HG02943 (cell line): ENCODE results near the gene ATG16L1.

Experiments
- ATAC-seq: cut with Tn5 transposase; IDR thresholded peaks from one replicate; pipeline ENCODE4 v1.9.1; 2021; ENCODE audit warnings: mild to moderate bottlenecking, low read depth, moderate library complexity; ENCODE audit not compliant: unreplicated experiment

Gene ATG16L1

DNA sequence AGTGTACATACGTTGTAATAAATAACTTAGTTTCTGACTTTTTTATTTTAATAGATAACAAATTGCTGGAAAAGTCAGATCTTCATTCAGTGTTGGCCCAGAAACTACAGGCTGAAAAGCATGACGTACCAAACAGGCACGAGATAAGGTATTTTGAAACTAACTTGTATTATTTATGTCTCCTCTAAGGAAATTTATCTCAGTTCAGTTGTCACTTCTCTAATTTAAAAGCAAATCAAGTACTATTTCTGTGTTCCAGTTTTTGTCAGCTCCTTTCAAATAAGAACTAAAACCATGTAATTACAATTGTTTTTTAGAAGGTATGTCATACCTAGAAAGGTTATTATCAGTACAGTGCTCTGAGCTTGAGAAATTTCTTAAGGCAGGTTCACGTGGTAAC, 4.6 kb downstream of the ATG16L1 start:
- no peak for ATAC-seq

DNA sequence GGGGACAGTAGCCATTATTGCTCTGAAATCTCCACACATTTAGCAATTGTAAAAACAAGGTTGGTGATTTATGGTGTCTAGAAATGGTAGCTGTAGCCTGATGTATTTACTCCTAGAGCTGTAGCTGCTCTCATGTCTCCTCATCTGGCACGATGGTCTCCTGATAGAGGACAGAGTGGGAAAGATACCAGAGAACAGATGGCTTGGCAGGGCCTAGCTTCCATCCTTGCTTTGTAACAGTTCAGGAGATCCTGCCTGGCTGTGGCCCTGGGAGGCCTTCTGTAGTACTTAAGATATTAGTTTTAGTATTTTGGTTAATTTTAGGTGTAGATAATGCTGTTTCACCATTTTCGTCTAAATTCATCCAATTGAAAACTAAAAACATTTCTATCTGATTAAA, 6.7 kb downstream of the ATG16L1 start:
- ATAC-seq: no peak

DNA sequence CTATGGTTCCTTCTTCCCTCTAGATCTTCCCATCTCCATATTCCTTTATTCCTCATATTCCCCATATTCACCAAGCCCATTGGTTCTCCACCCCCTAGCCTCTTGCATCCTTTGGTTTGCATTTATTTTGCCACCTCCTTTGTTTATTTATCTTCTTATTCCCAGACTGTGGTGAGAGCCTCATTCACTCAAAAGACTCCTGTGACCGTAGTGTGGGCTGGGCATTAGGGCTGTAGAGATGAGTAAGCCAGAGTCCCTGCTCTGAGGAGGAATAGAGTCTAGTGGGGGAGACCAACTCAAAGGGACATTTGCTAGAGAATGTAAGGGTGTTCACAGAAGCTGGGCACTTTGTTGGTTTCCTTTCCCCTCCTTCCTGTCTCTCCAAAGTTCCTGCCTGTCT, 8.3 kb downstream of the ATG16L1 start:
- no peak for ATAC-seq

DNA sequence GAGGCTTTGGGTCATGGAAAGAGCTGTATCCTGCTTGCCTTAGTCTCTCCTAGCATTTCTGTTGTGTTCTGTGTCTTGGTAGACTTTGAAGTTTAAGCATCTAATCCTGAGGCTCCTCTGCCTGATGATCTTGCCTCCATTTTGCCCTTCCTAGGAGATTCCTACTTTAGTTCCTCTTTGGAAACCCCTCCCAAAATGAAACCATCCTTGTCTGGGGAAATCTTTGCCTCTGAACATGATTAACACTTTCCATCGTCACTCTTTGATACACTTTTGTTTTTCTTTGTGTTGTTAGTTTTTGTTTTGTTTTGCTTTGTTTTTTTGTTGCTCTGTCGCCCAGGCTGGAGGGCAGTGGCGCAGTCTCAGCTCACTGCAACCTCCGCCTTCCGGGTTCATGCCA, 9.2 kb downstream of the ATG16L1 start:
- no peak for ATAC-seq

DNA sequence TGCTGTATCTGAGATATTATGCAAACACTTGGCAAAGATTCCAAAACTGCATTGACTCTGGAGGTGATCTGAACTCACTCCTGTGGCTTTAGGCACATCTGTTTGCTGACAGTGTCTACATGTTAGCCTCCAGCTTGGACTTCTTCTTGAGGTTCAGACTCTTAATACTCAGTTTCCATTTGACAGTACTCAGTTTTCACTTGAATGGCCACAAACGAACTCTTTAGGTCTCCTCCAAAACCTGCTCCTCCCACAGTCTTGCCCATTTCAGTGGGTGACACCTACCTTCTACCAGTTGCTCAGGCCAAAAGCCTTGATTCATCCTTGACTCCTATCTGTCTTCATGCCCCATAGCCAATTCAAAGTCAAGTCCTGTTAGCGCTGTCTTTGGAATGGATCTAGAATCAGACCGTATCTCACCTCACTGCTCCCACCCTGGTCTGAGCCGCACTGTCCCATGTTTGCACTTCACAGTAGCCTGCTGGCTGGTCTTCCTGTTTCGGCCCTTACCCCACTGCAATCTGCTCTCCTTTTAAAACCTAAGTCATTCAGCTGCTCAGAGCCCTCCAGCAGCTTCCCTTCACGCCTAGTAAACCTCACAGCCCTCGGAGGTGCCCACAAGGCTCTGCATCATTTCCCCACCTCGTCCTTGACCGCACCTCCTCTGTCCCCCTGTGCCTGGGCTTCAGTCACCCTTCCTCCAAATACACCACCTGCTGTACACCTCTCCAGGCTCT, 10.5 kb downstream of the ATG16L1 start:
- no peak for ATAC-seq

DNA sequence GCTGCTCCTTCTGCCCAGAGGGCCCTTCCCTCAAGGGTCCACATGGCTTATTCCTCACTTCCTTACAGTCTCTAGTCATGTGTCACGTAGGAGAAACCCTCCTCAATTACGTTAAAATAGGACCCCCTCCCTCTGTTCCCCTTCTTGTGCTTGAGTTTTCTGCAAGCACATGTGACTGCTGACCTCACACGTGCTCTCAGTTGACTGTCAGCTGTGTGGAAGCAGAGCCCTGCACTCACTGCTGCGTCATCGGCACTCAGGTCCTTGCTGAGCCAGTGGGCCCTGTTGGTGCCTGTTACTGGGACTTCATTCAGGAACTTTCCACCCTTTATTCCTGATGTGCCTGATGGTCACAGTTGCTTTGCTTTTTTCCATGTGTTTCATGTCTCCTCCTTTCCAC, 11.1 kb downstream of the ATG16L1 start:
- no peak for ATAC-seq

DNA sequence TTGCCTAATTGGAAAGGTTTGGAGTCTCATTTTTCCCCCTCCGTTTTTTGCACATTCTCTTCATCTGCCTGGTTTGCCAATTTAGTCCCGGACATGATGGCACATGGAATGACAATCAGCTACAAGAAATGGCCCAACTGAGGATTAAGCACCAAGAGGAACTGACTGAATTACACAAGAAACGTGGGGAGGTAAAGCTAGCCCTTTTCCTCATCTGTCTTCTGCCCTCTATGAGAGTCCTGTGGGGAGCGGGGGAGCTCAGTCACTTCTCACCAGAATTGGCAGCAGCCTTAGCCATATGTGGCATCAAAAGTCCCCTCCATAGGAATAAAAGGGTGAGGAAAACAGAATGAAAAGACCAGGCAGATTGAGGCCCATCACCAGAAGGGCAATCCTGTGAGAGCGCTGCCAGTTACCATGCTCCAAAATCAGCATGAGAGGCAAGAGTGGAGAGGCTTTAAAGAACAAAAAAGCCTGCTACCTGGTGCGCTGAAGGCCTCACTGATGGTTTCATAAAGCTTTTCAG, 11.6 kb downstream of the ATG16L1 start:
- no peak for ATAC-seq

DNA sequence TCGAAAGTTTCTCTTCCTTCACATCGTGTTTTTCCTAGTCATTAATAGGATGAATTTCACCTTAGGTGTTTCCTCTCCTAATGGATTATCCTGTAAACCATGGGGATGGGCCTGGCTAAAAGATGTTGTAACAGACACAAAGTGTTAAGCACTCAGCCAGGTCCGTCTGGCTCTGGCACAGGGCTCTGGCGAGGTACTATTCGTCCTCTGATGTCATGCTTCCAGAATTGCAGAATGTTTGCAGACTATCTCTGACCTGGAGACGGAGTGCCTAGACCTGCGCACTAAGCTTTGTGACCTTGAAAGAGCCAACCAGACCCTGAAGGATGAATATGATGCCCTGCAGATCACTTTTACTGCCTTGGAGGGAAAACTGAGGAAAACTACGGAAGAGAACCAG, 13.2 kb downstream of the ATG16L1 start:
- no peak for ATAC-seq

DNA sequence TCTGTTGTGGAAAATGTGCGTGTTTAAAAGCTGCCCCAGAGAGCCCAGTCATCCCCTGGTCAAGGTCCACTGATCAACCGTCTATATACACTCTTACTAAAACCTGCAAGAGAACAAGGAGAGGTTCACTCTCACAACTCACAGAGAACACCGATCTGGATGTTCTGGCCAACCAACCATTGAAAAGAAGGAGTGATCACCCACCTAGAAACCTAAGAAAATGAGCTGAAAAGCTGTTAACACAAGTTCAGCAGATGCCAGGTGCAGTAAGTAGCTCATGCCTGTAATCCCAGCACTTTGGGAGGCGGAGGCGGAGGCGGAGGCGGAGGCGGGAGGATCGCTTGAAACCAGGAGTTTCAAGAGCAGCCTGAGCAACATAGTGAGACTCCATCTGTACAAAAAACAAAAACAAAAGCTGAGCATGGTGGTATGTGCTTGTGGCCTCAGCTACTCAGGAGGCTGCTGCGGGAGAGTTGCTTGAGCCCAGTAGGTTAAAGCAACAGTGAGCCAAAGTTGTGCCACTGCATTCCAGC, 14.5 kb downstream of the ATG16L1 start:
- no peak for ATAC-seq

DNA sequence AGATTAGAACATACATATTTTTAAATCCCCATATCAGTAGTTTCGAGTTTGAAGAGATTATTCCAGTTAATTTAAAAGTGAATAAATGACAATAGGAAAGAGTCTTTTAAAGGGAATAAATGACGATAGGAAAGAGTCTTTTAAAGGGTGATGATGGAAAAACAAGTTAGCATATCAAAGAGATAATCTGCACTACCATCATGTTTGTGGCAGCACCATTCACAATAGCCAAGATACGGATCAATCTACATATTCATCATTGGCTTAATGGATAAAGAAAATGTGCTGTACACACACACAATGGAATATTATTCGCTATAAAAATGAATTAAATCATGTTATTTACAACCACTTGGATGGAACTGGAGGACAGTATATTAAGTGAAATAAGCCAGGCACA, 15.0 kb downstream of the ATG16L1 start:
- ATAC-seq: no peak

DNA sequence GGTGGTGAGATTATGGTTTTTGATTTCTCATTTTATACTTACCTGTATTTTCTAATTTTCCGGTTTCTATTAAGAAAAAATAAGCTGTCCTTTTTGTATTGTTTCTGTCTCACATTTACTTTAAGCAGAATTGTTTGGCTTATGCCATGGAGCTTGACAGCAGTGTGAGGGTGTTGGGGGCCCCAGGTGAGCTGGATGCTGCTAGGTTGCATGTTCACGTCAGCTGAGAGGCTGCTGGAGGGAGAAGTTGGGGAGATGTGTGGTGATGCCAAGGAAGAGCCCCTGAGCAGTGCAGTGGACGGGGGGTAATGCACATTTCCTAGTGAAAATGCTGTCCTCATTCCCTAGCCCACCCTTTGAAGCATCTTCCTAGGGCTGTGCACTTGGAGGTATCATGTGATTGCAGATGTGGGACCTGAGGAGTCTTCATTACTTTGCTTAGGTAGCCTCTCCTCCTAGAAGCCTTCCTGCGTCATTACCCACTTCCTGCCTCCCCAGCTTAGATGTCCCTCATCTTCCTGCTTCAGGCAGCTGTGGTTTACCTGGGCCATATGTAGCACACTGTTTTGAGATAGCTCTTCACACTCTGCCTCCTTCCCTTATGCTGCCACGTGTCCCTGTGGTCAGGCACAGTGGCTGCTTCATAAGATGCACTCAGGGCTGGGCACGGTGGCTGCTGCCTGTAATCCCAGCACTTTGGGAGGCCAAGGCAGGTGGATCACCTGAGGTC, 16.2 kb downstream of the ATG16L1 start:
- peak; percentile 63 for ATAC-seq

DNA sequence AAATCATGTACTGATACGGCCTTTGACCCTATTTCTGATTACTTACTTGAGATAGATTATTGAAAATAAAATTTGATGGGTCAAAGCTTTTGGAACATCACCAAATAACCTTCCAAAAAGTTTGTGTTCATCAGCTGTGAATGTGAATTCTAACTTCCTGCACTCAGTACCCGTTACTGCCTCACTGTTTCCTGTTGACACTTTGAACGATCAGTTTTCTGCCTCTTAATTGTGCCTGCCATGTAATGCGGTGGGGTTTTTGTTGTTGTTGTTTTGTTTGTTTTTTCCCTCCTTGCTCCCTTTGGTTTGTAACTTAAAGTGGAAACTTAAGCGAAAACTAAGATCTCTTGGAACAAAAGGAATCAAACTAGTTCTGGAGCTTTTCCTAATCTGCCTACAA, 18.9 kb downstream of the ATG16L1 start:
- ATAC-seq: no peak

DNA sequence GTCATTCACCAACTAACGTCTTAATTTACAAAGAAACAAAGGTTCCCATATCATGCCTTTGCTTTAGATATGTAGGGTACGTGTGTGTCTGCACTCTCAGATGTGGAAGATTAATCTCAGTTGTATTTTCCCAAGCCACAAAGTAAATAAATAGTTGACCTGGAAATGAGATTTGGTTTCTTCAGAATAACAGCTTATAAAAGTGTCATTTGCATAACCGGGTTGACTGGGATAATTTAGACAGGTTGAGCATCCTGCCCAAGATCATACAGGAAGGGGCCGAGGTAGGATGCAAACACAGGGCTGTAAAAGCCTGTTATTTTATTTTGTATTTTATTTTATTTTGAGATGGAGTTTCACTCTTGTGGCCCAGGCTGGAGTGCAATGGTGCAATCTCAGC, 19.5 kb downstream of the ATG16L1 start:
- no peak for ATAC-seq

DNA sequence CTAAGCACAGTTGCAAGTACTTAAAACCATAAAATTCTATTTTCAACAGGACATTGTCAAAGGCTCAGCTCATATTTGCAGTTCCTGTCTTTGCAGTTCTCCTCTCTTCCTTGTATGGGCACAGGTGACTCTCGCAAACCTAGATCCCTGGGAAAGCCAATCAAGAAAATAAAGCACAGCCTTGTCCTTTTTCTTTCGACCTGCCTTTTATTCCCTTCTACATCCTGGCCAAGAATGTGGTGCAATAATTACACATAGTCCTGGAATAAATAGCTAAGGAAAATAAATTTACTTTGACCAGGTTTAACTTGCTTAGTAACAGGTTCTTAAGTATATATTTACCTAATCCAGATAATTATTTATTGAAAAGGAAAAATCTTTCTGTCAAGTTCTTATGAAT, 20.2 kb downstream of the ATG16L1 start:
- no peak for ATAC-seq

DNA sequence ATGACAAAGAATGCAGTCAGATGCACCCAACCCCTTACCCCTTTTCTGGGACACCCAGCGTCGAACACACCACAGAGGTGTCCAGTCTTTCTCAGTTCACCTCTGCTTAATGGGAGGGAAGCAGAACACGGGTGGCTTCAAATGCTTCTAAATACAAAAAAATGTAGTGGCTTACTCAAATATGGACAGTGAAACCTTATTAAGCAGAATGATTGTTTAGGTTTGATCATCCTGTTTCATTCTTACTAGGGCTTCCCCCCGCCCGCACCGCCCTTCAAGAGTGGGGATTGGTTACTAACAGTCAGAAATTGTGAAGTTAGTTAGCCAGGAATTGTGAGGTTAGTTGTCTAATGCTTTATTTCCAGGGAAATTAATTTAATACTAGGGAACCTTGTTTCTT, 21.6 kb downstream of the ATG16L1 start:
- no peak for ATAC-seq

DNA sequence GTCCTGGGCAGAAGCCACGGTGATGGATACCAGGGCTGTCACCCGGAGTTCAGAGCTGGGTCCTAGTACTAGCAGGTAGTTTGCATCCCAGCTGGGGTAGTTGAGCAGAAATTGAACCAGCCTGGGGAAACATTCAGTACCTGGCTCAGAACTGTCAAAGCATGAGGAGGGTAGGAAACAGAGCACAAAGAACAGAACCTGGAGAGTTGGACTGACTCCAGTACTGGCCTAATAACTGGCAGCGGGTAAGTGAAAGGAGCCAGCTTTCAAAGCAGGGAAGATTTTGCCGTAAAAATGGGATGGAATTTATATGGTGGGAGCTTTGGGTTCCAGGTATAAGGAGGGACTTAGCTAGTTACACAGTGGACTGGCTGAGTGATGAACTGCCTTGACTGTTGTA, 23.8 kb downstream of the ATG16L1 start:
- no peak for ATAC-seq

DNA sequence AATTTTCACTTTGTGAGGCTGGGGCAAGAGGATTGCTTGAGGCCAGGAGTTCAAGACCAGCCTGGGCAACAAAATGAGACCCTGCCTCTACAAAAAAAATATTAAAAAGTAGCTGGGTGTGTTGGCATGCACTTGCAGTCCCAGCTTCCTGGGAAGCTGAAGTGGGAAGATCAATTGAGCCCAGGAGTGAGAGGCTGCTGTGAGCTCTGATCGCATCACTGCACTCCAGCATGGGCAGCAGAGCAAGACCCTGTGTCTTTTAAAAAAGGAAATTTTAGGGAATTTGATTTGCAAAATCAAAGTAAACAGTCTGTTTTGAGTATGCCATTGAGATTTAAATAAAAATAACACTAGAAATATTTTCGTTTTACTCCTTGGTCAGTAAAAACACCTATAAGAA, 27.4 kb downstream of the ATG16L1 start:
- ATAC-seq: no peak

DNA sequence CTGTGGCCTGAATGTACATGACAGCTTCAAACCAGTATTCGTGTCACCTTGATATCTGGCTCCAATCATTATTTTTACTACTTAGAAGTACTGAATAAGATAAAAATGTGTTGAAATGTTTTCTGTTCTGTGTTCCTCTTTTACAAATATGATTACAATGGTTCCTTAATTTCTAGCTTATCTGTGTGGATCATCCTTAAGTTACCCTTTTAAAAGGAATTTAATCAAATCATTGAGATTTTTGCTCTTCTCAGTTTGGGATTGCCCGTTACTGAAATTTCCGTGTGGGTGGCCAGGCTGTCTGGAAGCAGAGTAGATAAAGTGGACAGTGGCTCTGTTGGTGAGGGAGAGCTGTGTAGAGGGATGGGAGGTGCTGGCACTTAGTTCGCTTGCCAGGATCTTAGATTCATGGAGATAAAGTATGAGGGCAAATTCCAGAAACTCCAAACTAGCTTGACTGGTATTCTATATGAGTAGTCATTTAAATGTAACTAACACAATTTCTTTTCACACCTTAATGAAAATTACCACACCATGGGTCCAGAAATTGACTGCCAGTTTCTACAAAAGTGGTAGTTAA, 28.7 kb downstream of the ATG16L1 start:
- no peak for ATAC-seq

DNA sequence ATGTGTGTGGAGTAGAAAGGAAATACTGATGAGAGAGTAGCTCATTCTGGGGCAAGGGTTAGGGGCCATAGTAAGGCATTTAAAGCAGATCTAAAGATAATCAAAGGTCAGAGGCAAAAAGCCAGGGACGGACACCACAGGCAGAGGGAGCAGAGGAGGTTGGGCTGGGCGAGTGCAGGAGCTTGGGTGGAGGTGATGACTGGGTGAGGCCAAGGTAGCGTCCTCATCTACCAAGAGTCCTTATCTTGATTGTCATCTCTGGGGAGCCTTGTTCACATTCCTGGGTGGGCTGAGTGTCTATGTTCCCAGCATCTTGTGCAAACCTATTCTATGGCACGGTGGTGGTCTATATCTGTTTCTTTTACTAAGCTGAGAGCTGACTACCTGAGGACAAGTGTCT, 30.1 kb downstream of the ATG16L1 start:
- no peak for ATAC-seq

DNA sequence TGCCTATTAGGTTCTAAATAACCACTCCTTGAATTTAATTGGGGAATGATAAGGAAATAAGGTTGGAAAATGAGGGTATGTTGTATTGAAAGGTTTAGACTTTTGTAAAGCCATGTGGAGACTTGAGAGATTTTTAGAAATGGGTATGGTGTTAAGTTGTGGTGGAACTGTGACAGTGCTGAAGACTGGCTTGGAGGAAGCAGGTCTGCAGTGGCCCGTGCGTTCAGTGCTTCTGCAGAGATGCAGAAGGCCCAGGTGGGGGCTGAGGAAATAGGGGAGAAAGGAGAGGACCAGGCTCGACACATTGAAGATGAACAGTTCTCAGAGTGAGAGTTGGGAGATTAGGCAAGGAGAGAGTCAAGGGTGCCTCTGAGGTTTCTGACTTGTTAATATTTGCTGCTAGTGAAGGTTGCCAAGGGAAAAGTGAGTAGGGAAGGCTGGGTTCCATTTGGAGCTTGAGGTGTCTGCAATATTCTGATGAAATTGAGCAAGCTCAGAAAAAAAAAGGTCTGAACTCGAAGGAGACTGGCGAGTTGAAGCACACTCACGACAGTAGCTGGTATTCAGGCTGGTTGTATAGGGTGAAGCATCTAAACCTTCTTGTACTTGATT, 30.6 kb downstream of the ATG16L1 start:
- ATAC-seq: no peak

DNA sequence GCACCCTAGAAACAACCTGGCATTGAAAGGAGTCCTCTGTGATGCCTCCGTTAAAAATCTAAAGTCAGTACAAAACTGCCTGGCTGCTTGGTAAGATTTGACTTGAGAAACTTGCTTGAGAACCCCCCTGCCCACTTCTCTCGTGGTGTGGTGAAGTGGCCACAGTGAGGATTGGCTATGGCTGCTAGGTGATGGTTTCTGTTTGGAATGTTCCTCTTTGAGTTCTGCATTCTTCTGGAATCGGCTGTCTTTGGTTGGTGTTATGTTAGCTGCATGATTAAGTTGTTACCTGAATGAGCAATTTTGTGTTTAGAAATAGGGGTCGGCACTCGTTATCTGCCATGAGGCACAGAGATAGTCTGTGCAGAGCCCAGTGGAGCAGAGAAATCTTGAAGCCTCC, 34.4 kb downstream of the ATG16L1 start:
- no peak for ATAC-seq
